Activated CD8-positive, alpha-beta T cell treated with anti-CD3 and anti-CD28 coated beads, Interleukin-2, amount 10 ng/mL, durations not matched to agents 7 days and 5 days (primary cell): ENCODE data around the gene DIP2C. TPM values are rescaled to one million over a fixed set of nuclear protein-coding genes. Genes with fewer than 3 reads are reported as not detected.

Source experiments
- ATAC-seq: fragments of 150-1000 bp; cut with Tn5 transposase; one replicate; pipeline ENCODE4 v1.10.0; 2021; ENCODE audit warnings: moderate library complexity
- CTCF ChIA-PET: fragments of 350-600 bp; sonication (Branson Sonifier 250); formaldehyde crosslinking; loops from one replicate; lab custom pipeline; 2021; ENCODE audit warnings: antibody characterized with exemption; lab: Charles Lee
- POLR2A ChIA-PET: fragments of 350-600 bp; sonication (Branson Sonifier 250); formaldehyde crosslinking; loops from one replicate; lab custom pipeline; 2021; ENCODE audit warnings: antibody characterized with exemption; lab: Charles Lee
- DNase-seq: peaks from one replicate; pipeline ENCODE4 v3.0.0-alpha.2; 2020
- H3K27ac Mint-ChIP-seq: one replicate; pipeline ENCODE4 v1.8.0; 2021; ENCODE audit warnings: mild to moderate bottlenecking, mixed read lengths
- H3K27me3 Mint-ChIP-seq: one replicate; pipeline ENCODE4 v1.8.0; 2021; ENCODE audit warnings: low read depth, mixed read lengths
- H3K36me3 Mint-ChIP-seq: one replicate; pipeline ENCODE4 v1.8.0; 2021; ENCODE audit warnings: low read depth, mixed read lengths
- H3K4me1 Mint-ChIP-seq: one replicate; pipeline ENCODE4 v1.8.0; 2021; ENCODE audit warnings: low read depth, mixed read lengths
- H3K4me3 Mint-ChIP-seq: one replicate; pipeline ENCODE4 v1.8.0; 2021; ENCODE audit warnings: mild to moderate bottlenecking, mixed read lengths
- H3K9me3 Mint-ChIP-seq: one replicate; pipeline ENCODE4 v1.8.0; 2022; ENCODE audit warnings: mixed read lengths; ENCODE audit not compliant: insufficient read depth
- total RNA-seq, 2 experiments: library from RNA; stranded (reverse); gene quantifications; one replicate each; pipeline ENCODE4 v1.2.3, GENCODE V29; 2021

DIP2C gene
- total RNA-seq, 2 experiments from 2014 or later: 0.34 to 0.39 TPM

DNA sequence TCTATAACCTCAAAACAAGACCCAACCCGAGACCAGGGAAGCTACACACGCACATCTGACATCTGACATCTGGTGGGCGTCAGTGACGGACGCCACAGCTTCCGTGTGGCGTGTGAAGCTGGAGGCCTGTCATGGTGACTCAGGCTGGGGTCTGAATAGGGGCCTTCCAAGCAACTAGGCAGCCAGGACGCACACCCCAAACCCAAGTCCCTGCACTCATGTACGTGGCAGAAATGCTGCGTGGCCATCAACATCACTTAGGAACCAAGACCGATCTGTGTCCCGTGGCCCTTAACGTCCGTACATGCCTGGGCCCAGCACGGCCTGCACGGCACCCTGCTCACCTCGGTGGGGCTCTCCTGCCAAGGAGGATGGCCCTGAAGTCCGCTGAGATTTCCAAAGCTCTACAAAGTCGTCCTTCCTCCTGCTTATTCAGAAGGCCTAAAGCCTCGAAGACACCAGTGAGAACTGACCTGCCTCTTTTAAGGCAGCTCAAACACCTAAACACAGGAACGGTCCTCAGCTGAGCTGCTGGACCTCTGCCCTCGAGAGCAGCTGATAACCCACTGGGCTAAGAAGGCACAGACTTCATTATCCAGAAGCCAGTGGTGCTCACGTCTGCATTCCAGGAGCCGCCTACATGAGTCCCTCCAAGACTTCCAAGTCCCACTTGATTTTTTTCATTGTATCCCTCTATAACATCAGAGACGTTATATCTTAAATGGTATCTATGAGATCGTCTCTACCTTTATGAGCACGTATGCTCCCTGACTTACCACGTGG is 82.5 kb downstream of the DIP2C start:
- ChIA-PET CTCF (no interaction called here), POLR2A (no interaction called here)
- DNase-seq: no peak
- Mint-ChIP-seq H3K4me3 (no peak overlapping the region), H3K9me3 (no peaks in the 10 kb centered on the region), H3K36me3 (no peaks in the 10 kb centered on the region), H3K27me3 (peaks cover 2% of the 10 kb centered on the region), H3K4me1 (no peaks in the 10 kb centered on the region), H3K27ac (no peak overlapping the region)
- ATAC-seq: no peak

DNA sequence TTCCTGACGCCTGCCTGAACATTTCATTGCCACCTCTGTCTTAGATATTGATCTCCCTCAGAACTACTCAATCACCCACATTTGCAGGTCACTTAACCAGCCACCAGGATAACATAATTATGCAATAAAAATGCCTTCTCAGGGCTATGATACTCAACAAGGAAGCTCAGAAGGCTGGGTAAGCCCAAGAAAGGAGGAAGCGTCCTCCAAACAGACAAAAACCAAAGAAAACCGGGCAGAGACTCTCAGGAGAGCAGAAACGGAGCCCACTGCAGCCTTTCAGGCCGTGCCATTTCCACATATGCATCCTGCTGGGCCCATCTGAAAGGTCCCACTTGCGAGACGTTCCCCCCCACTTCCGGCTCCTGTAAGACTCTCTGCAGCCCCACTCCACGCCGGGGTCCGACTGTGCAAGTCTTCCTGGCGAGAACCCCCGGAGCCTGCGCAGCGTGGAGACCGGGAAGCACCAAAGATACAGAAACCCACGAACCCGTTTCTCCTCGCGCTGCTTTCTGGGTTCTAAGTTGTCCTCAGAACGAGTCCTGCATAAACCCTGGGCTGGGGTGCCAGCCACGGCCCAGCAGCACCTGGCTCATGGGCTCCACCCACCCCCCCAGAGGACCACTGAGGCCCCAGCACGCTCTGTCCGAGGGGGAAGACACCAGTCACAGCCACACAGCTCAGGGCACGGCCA is 83.7 kb downstream of the DIP2C start:
- Mint-ChIP-seq H3K27me3 (peaks cover 2% of the 10 kb centered on the region), H3K4me3 (no peak overlapping the region), H3K36me3 (no peaks in the 10 kb centered on the region), H3K9me3 (no peaks in the 10 kb centered on the region), H3K4me1 (no peaks in the 10 kb centered on the region), H3K27ac (no peak overlapping the region)
- DNase-seq: no peak
- ChIA-PET CTCF (no interaction called here), POLR2A (no interaction called here)
- no peak for ATAC-seq

DNA sequence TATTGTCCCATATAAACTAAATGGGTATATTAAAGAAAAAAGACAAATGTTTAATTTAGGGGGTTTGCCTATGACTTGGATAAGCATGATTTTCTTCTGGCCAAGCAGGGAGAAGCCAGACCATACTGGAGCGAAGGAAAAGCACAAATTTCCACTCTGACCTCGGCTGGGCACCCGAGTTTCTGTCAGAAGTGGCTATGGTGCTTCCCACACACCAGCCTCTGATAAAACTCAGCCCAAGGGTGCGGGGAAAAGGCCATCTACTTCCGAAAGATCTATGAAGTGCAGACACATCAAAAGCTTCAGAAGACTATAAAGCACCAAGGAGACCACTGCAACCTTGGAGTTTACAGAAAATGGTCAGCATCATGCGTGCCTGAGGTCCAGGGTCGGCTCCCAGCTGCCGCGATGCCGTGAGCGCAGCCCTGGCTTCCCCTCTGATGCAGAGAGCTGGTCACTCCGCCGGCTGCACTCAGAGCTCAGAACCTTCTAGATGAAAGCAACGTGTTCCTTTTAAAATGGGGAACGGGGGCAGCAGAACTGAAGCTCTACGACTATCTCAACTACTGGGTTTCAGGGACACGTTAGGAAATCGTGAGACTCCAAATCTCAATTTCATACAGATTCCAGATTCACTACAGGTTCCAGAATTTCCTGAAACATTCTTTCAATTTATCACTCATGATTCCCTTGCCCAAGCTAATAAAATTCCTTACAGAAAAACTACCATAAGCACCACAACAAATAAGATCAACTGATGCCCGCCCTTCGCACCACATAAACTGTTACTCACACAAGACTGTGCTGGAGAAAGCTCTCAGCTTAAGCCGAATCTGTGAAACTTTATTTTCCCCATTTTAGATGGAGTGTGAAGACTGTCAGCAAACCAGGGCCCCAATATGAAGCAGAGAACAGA is 84.5 kb downstream of the DIP2C start:
- CTCF ChIA-PET: no interaction called here
- POLR2A ChIA-PET: no interaction called here
- DNase-seq: no peak
- Mint-ChIP-seq H3K9me3 (no peaks in the 10 kb centered on the region), H3K4me1 (no peaks in the 10 kb centered on the region), H3K36me3 (no peaks in the 10 kb centered on the region), H3K27me3 (peaks cover 2% of the 10 kb centered on the region), H3K27ac (no peak overlapping the region), H3K4me3 (no peak overlapping the region)
- ATAC-seq: no peak

DNA sequence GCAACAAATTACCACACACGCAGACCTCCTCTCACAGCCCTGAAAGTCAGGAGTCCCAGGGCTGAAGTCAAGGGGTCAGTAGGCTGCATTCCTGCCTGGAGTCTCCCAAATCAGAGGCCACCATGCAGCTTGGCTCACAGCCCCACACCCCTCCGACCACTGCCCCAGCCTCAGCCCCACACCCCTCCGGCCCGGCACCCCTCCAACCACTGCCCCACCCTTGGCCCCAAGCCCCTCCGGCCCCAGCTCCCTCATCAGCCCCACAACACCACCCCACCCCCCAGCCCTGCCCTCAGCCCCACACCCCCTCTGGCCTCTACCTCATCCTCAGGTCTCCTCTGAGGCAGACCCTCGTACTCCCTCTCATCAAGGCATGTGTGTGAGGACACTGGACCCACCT is 85.7 kb downstream of the DIP2C start:
- Mint-ChIP-seq H3K36me3 (no peaks in the 10 kb centered on the region), H3K4me3 (no peak overlapping the region), H3K9me3 (no peaks in the 10 kb centered on the region), H3K4me1 (no peaks in the 10 kb centered on the region), H3K27me3 (peaks cover 2% of the 10 kb centered on the region), H3K27ac (no peak overlapping the region)
- CTCF ChIA-PET: no interaction called here
- POLR2A ChIA-PET: no interaction called here
- DNase-seq (no peak), ATAC-seq (no peak)

DNA sequence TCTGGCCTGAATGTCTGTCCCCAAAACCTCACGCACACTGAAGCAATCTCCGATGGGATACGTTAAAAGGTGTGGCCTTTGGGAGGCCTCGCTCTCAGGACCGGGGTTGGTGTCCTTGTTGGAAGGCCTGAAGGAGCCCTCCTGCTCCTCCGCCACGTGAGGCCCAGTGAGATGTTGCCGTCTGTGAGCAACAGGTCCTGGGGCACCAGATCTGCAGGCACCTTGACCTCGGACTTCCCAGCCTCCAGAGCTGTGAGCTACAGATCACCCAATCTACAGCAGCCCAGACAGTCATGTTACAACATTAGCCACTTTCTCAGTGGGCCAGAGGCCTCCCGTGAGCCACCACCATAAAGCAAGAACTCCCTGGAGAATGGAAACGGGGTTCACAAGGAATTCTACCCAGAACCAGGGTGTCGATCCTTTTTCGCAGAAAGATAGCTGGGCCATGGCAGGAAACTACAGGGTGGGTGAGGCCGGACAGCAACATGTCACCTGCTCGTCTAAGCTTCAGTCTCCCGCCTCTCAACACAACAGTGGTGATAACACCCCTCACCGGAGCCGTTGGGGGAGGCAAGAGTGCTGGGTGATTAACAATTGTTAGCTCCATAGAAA is 87.0 kb downstream of the DIP2C start:
- Mint-ChIP-seq H3K4me3 (no peak overlapping the region), H3K27me3 (peaks cover 2% of the 10 kb centered on the region), H3K9me3 (no peaks in the 10 kb centered on the region), H3K36me3 (no peaks in the 10 kb centered on the region), H3K27ac (no peak overlapping the region), H3K4me1 (no peaks in the 10 kb centered on the region)
- no peak for ATAC-seq
- ChIA-PET CTCF (no interaction called here), POLR2A (no interaction called here)
- no peak for DNase-seq

DNA sequence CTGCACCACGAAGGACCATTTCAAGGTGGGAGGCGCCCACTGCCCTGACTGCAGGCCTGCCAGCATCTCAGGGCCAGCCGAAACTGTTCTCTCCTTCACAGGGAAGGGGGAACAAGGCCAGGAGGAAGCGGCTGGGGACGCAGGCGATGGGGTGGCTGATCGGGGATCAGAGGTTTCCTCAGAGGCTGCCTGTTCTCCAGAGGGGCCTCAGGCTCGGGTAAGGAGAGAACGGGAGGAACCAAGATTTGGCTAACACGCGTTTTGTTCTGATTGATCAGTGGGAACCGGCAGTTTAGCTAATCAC is 87.9 kb downstream of the DIP2C start:
- no peaks in the 10 kb centered on the region for H3K9me3 Mint-ChIP-seq
- POLR2A ChIA-PET: no interaction called here
- CTCF ChIA-PET: no interaction called here
- H3K27me3 Mint-ChIP-seq: peaks cover 2% of the 10 kb centered on the region
- H3K4me3 Mint-ChIP-seq: no peak overlapping the region
- H3K27ac Mint-ChIP-seq: no peak overlapping the region
- no peaks in the 10 kb centered on the region for H3K36me3 Mint-ChIP-seq
- DNase-seq (no peak), ATAC-seq (no peak)
- H3K4me1 Mint-ChIP-seq: no peaks in the 10 kb centered on the region

DNA sequence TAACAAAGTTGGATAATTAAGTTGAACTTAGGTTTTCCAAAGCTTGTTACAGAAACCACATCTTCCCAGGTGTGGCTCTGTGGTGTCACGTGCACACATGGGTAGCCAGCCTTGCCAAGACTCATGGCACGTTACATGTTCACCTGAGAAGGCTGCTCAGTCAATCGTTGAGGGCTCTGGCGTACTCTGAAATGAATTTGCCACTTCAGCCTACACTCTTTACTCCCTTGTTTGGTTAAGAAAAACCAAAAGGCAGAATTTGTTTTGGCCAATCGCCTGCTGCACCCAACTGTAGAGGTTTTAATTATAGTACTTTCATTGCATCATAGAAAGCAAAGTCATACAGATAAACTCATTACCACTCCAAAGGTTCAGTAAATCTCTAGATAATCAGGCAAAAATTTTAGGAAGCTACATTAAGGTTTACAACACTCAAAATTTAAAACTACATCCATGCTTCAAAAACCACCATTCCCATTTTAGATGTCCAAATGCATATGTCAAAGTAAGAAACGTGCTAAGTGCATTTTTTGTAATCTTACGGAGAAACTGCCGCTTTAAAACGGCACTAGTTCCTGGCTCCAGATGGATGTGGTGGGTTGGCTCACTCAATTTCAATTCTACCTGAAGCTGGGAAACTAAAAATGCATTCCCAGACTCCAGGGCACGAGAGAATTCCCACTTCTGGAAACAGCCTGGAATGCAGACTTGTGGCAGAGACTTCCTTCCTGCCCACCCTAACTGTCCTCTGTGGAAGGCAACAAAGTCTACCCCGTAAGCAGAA is 88.4 kb downstream of the DIP2C start:
- CTCF ChIA-PET: no interaction called here
- H3K9me3 Mint-ChIP-seq: no peaks in the 10 kb centered on the region

DNA sequence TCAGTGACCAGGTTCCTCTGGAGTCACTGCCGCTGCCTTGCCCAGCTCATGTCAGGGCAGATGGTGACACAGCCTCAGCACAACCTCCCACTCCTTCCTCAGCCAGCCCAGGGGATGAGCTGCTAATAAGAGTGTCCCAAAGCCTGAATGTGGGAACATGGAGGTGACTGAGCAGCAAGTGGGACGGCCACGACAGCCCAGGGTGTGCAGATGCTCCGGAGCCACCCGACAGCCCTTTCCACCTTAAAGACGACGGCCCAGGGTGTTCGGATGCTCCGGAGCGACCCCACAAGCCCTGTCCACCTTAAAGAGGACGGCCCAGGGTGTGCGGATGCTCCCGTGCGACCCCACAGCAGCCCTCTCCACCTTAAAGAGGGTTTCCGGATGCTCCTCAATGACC is 89.2 kb downstream of the DIP2C start:
- H3K36me3 Mint-ChIP-seq: no peaks in the 10 kb centered on the region
- CTCF ChIA-PET: no interaction called here

More for the DNA sequence above, 88.4 kb downstream of the DIP2C start:
- H3K27ac Mint-ChIP-seq: no peak overlapping the region
- DNase-seq: no peak
- H3K4me3 Mint-ChIP-seq: no peak overlapping the region
- H3K4me1 Mint-ChIP-seq: no peaks in the 10 kb centered on the region
- no peaks in the 10 kb centered on the region for H3K36me3 Mint-ChIP-seq
- no peak for ATAC-seq
- H3K27me3 Mint-ChIP-seq: peaks cover 2% of the 10 kb centered on the region
- POLR2A ChIA-PET: no interaction called here

DNA sequence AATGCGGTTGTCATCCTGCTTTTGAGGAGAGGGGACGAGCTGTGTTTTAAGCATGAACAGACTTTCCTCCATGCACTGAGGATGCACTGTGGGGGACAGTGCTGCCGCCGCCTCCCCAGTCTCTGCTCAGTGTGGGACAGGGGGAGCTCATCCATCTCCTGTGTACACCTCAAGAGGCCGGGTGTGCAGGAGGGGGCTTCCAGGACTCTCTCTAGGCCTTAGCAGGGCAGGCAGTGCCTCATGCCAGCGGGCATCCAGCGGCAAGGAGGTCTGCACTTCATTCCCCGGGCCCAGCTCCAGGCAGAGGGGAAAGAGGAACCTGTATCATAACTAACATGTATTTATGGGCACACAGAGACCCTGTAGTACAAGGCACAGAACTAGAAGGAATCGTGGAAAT is 89.7 kb downstream of the DIP2C start:
- Mint-ChIP-seq H3K27me3 (peaks cover 2% of the 10 kb centered on the region), H3K27ac (no peak overlapping the region), H3K9me3 (no peaks in the 10 kb centered on the region), H3K4me3 (no peak overlapping the region), H3K36me3 (no peaks in the 10 kb centered on the region), H3K4me1 (no peaks in the 10 kb centered on the region)
- DNase-seq (no peak), ATAC-seq (no peak)
- POLR2A ChIA-PET: no interaction called here
- CTCF ChIA-PET: no interaction called here

More for the DNA sequence above, 89.2 kb downstream of the DIP2C start:
- Mint-ChIP-seq H3K4me1 (no peaks in the 10 kb centered on the region), H3K9me3 (no peaks in the 10 kb centered on the region), H3K4me3 (no peak overlapping the region), H3K27ac (no peak overlapping the region), H3K27me3 (peaks cover 2% of the 10 kb centered on the region)
- ATAC-seq (no peak), DNase-seq (no peak)
- POLR2A ChIA-PET: no interaction called here

DNA sequence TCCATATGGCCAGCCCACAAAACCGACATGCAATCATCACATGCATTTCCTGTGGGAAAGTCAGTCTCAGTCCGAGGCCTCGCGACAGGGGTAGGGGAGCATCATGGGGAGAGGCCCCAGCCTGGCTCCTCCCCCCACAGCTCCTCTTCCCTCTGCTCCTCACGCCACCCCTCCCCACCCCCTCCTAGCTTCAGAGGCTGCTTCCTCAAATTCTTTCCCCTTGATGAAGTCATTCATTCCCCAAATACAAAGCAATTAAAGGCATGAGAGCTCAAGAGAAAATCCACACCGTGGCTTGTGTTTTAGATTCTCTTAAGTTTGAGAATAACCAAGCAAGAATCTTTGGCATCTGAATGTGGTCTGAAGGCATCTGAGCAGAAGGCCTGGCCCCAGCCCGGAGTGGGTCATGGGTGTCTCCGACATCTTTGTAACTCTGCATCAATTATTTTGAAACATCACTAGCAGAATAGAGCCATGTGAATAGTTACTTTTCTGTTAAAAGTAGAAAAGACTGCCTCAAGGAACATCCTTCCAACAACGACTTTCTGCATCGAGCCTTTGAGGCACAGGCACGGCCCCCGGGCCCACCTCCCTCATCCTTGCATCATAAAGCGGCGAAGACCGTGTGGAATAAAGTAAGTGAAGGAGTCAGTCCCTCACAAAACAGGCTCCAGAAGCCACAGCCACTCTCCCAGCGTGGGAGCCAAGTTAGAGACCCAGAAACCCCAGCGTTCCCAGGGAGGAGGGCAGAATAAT is 90.9 kb downstream of the DIP2C start:
- POLR2A ChIA-PET: no interaction called here
- Mint-ChIP-seq H3K36me3 (no peaks in the 10 kb centered on the region), H3K4me3 (no peak overlapping the region), H3K9me3 (no peaks in the 10 kb centered on the region), H3K27me3 (peaks cover 2% of the 10 kb centered on the region), H3K27ac (no peak overlapping the region), H3K4me1 (no peaks in the 10 kb centered on the region)
- ATAC-seq (no peak), DNase-seq (no peak)
- CTCF ChIA-PET: no interaction called here

DNA sequence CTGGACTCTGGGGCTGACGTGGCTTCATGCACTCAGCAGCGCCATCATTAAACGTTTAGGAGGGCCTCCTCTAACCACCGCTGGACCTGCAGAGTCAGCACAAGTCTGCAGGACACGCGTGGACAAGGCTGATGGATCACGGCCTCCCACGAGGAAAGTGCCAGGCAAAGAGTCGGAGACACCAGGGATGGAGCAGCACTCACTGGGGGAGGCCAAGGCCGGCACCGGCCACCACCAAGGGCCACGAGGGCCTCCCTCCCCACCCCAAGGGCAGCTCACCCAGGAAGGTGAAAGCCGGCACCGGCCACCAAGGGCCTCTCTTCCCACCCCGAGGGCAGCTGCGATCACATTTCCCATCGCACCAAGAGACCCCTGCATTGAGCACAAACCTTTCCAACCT is 91.5 kb downstream of the DIP2C start:
- H3K9me3 Mint-ChIP-seq: no peaks in the 10 kb centered on the region
- ChIA-PET CTCF (no interaction called here), POLR2A (no interaction called here)
- DNase-seq: no peak
- H3K27ac Mint-ChIP-seq: no peak overlapping the region
- ATAC-seq: no peak
- no peak overlapping the region for H3K4me3 Mint-ChIP-seq
- H3K36me3 Mint-ChIP-seq: no peaks in the 10 kb centered on the region
- no peaks in the 10 kb centered on the region for H3K4me1 Mint-ChIP-seq
- peaks cover 2% of the 10 kb centered on the region for H3K27me3 Mint-ChIP-seq
